Measurements from ENCODE around the gene SLC9A6.

The SLC9A6 gene

DNA sequence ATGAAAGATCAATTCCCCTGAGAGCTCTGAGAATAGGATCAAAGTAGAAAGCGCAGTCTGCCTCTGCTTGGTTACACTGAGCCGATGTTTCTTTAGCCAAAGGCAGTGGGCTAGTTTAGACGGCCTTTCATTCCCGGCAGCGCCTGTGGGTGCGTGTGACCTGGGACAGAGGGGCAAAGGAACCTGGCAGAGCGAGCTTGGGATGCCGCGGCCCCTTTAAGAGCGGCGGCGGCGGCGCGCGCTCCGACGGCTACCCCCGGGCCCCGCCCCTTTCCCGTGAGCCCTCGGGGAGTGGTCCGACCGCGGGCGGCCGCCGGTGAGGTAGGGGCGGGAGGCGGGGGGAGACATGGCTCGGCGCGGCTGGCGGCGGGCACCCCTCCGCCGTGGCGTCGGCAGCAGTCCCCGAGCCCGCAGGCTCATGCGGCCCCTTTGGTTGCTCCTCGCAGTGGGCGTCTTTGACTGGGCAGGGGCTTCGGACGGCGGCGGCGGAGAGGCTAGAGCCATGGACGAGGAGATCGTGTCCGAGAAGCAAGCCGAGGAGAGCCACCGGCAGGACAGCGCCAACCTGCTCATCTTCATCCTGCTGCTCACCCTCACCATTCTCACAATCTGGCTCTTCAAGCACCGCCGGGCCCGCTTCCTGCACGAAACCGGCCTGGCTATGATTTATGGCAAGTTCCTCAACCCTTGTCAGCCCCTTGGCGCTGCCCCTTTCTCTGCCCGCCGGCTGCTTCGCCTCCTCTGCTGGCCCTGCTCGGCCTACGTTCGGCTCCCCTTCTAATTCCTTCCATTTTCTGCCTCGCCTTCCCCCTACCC, at the start of gene SLC9A6:
Gene SLC9A6, plus strand, starts transcription at position 279 of the 816 bp plus-strand sequence. Its CDS starts 224 bp downstream, at position 503.
- DNase-seq (ENCODE audit: low read depth in 2 of 2), result peak; percentile 31 to 60

- no peak for DNase-seq (ENCODE audit: low read depth in 2 of 2)
These were observed 40.7 kb upstream of the SLC9A6 start for GRCh38 chrX:135944486-135944885.

DNA sequence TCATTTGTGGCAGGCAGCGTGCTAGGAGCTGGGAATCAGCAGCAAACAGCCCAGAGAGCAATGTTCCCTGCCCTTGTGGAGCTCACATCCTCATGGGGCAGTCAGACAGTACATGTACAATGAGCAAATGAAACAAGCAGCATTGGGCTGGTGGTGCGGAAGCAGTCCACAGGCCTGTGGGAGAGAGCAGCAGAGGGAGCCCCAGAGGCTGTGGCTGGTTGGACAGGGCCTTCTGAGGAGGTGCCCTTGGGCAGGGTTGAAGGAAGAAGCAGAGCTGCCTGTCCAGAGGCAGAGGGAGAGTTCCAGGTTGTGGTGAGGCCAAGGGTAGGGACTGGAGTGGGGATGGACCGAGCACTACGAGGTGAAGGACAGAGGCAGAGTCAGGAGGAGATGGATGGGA, 33.9 kb upstream of the SLC9A6 start:
- DNase-seq (ENCODE audit: low read depth in 2 of 2), result no peak

- DNase-seq (ENCODE audit: low read depth in 2 of 2), result no peak
These were observed 12.1 kb upstream of the SLC9A6 start for GRCh38 chrX:135973025-135973547.

DNA sequence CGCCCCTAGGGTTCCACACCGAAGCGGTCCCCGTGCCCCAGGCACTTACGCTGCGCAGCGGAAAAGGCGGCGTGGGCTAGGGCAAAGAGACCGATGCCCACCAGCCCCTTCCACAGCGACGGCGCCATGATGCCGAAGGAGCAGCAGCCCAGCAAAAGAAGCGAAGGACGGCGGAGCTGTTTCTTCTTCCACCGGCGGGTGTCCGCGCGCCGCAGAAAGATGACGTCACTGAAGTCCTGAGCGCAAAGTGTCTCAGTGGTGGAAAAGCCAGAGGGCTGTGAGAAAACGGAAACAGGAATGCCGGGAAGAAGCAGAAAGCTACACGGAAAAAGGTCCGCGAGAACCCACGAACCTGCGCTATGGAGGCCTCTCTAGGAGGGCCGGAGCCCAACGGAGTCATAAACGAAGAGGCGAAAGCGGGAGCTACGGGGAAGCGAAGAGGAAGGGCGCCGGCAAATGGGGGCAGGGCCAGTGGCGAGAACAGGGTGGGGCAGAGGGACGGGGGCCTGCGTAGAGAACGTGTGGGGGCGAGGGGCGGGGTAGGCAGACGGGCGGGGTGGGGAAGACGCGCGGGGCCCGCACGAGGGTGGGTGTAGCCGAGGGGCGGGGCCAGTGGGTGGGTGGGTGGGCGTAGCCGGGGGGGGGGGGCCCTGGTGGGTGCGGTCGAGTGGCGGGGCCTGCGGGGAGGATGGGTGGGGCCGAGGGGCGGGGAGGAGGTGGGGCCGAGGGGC, 11.5 kb upstream of the SLC9A6 start, which contains the start of gene MMGT1:
Gene MMGT1, minus strand, starts transcription at position 441 of the 731 bp plus-strand sequence. Its CDS starts 313 bp downstream, at position 128.
- peak; percentile 55 to 71 for DNase-seq (ENCODE audit: low read depth in 2 of 2)

DNA sequence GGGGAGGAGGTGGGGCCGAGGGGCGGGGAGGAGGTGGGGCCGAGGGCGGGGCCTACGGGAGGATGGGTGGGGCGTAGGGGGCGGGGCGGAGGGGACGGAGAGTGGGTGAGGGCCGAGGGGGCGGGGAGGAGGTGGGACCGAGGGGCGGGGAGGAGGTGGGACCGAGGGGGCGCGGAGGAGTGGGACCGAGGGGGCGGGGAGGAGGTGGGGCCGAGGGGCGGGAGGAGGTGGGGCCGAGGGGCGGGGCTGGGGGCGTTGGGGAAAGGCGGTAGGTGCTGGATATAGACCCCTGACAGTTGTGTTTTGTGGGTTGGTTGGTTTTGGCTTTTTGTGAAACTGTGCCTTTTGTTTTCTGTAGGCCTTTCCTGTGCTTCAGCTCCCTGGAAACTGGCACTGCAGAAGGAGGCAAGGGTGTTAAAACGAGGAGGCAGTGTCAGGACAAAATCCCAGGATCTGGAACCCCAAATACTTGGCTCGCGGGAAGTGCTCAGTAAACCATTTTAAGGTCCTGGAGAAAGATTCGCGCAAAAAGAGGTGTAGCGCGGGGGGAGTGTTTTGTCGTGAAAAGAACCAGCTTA, 10.9 kb upstream of the SLC9A6 start:
- peak; percentile 39 to 49 for DNase-seq (ENCODE audit: low read depth in 2 of 2)

DNA sequence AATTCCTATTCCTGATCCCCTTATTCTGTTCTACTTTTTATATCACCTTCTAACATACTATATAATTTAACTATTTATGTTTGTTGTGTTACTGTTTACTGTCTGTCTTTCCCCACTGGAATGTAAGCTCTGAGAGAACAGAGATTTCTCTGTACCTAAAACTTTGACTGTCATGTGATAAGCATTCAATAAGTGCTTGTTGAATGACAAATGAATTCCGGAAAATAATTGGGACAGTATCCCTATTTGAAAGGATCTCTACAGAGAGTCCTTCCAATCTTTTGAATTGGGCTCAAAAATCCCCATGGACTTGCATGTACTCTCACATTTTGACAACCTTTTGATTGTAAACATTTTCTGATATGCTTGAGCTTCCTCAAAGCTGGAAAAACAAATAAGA, 9.8 kb upstream of the SLC9A6 start:
- DNase-seq (ENCODE audit: low read depth in 2 of 2), result no peak

- DNase-seq (ENCODE audit: low read depth in 2 of 2), result no peak
These were observed 7.6 kb upstream of the SLC9A6 start for GRCh38 chrX:135977611-135978010.

GRCh38 chrX:135981010-135981409, 4.2 kb upstream of the SLC9A6 start:
- DNase-seq (ENCODE audit: low read depth in 2 of 2), result no peak

GRCh38 chrX:135981668-135982067, 3.6 kb upstream of the SLC9A6 start:
- DNase-seq (ENCODE audit: low read depth in 2 of 2), result no peak

- DNase-seq (ENCODE audit: low read depth in 2 of 2), result no peak
These were observed 2.4 kb upstream of the SLC9A6 start for GRCh38 chrX:135982860-135983259.

- DNase-seq (ENCODE audit: low read depth in 2 of 2), result no peak
These were observed 979 bp upstream of the SLC9A6 start for GRCh38 chrX:135984256-135984655.

- no peak for DNase-seq (ENCODE audit: low read depth in 2 of 2)
These were observed 461 bp upstream of the SLC9A6 start for GRCh38 chrX:135984791-135985156.

GRCh38 chrX:135985973-135986310, 707 bp downstream of the SLC9A6 start:
- DNase-seq (ENCODE audit: low read depth in 2 of 2), result no peak

DNA sequence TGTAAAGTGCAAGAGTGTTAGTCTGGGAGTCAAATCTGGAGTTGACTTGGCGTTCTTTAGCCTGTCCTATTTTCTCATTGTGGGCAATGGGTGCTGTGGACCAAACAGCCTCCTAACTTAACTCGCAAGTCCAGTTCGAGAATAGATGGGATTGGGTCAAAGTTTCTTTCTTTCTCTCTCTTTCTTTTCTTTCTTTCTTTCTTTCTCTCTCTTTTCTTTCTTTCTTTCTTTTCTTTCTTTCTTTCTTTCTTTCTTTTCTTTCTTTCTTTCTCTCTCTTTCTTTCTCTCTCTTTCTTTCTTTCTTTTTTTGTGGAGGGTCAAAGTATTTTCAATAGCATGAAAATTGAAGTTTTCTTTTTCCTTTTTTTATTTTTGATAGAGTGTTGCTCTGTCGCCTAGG, 3.0 kb downstream of the SLC9A6 start:
- no peak for DNase-seq (ENCODE audit: low read depth in 2 of 2)

DNA sequence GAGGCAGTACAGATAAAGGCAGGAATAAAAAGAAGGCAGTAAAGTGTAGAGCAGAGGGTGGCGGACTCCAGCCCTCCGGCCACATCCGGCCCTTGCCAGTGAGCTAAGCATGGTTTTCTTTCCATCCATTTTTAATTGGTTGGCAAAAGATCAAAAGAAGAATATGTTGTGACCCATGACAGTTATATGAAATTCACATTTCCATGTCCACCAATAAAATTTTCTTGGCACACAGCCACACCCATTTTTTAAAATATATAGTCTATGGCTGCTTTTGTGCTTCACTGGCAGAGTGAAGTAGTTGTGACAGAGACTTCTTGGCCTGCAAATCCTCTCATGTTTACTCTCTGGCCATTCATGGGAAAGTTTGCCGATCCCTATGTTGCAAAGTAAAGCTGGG, 29.8 kb downstream of the SLC9A6 start:
- no peak for DNase-seq (ENCODE audit: low read depth in 2 of 2)

- DNase-seq (ENCODE audit: low read depth in 2 of 2), result no peak
These were observed 31.6 kb downstream of the SLC9A6 start for GRCh38 chrX:136016881-136017280.

DNA sequence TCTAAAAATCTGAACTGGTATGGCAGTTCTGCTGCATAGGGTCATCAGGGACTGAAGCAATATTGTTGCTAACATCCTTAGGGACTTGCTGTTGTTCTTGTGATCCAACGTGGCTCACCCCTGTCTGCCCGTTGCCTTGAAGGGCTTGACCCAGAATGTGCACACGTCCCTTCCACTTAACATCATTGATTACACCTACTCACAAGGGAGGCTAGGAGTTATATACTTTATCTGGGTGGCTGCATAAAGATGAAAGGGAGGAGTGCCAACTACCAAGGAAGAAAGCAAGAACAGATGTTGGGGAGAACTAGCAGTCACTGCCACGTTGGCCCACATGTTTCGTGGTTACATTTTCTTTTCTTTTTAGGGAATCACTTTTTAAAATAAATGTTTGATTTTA, 34.0 kb downstream of the SLC9A6 start:
- no peak for DNase-seq (ENCODE audit: low read depth in 2 of 2)

DNA sequence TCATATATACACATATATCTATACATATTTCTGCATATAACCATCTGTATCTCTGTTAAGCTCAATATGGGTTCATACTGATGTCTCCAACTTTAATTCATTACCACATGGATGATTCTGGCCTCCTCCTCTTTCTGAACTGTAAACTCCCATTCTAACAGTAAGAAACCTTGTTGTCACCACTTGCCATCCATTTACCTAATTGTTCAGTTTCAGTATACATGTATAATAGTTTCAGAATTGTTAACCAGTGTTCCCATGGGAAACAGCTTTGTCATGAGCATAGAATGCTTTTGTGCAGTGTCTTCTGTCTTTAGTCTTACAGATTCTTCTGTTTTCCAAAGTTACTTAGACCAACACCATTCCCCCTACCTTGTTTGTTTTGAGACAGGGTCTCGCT, 35.9 kb downstream of the SLC9A6 start:
- no peak for DNase-seq (ENCODE audit: low read depth in 2 of 2)

DNA sequence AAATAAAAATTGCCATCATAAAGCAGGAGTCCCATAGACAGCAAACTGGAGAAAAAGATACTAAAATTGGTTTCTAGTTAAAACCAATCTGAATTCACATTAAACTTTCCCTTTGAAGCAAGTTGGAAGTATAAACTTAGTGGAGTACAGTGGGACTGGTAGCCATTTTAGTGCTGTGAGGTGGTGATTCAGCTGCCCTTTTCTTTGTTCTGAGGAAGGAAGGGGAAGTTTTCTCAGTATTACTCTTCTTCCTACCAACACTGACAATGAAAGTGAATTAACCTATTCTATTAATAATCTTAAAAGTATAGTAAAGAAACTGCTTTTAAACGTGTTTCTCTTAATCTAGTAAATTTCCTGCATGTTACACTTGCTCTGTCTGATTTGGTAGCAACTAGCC, 36.7 kb downstream of the SLC9A6 start:
- no peak for DNase-seq (ENCODE audit: low read depth in 2 of 2)

DNA sequence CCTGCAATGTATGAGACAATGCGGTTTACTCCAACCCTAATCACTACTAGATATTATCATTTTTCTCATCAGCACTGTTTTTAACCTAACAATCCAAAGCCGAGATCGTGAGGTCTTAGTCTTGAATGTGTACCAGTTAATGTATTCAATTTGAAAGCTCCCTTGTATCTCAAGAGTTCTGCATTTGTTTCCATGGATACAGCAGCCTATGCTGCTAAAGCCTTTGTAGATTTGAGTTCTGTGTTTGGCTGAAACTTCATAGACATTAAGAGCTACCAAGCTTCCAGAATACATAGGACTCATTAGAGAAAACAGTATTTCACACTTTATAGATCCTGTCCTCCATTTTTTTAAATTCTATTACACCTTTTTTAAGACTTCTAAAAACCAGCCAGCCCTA, 39.9 kb downstream of the SLC9A6 start:
- no peak for DNase-seq (ENCODE audit: low read depth in 2 of 2)

GRCh38 chrX:136028383-136028984, 43.2 kb downstream of the SLC9A6 start:
- DNase-seq (ENCODE audit: low read depth in 2 of 2), result no peak

Data from stimulated activated CD4-positive, alpha-beta T cell treated with anti-CD3 and anti-CD28 coated beads, Interleukin-12 subunit alpha, Interleukin-12 subunit beta, amount 100 ng/mL, for 24 hours (primary cell).